GM12878 (cell line): Measurements from ENCODE around the gene P3R3URF. TPM values are rescaled to one million over a fixed set of nuclear protein-coding genes. Genes with fewer than 3 reads are reported as not detected.

Experiments used
- BRCA1 ChIP-seq: IDR thresholded peaks from 2 replicates; pipeline ENCODE4 v1.6.1; 2011; ENCODE audit warnings: low read depth, low read length, improper control_type of control experiment
- CHD1 ChIP-seq: IDR thresholded peaks from 2 replicates; pipeline ENCODE4 v1.6.1; 2012; ENCODE audit warnings: low read depth, low read length, improper control_type of control experiment
- ESRRA ChIP-seq: IDR thresholded peaks from 2 replicates; pipeline ENCODE4 v1.6.1; 2012; ENCODE audit warnings: mild to moderate bottlenecking, low read length, improper control_type of control experiment
- GATAD2B ChIP-seq: fragments of 450-650 bp; conservative IDR thresholded peaks from 2 replicates; pipeline ENCODE4 v1.6.1; 2017; ENCODE audit warnings: low read depth, mild to moderate bottlenecking, moderate library complexity
- IKZF2 ChIP-seq, 2 experiments: fragments of 450-650 bp; IDR thresholded peaks; 2 replicates each; pipeline ENCODE4 v1.6.1; 2017; ENCODE audit warnings: mild to moderate bottlenecking in 2 of 2, moderate library complexity in 2 of 2
- MEF2A ChIP-seq: IDR thresholded peaks from 2 replicates; pipeline ENCODE4 v1.6.1; 2011; ENCODE audit warnings: low read depth, mild to moderate bottlenecking, low read length, moderate library complexity; ENCODE audit not compliant: insufficient read depth
- MTA3 ChIP-seq: IDR thresholded peaks from 2 replicates; pipeline ENCODE4 v1.6.1; 2012; ENCODE audit warnings: low read length, inconsistent platforms, borderline replicate concordance
- MYC ChIP-seq: IDR thresholded peaks from 2 replicates; pipeline ENCODE4 v1.6.1; 2011; ENCODE audit warnings: mild to moderate bottlenecking, low read length, moderate library complexity, inconsistent platforms; ENCODE audit not compliant: insufficient read depth, insufficient replicate concordance, insufficient read length, severe bottlenecking
- POLR2A ChIP-seq: IDR thresholded peaks from 2 replicates; pipeline ENCODE4 v1.6.1; 2011; ENCODE audit warnings: low read depth, mild to moderate bottlenecking, low read length
- POLR2AphosphoS5 ChIP-seq: IDR thresholded peaks from 2 replicates; pipeline ENCODE4 v1.6.1; 2011; ENCODE audit warnings: mild to moderate bottlenecking, low read length, inconsistent platforms
- RCOR1 ChIP-seq: conservative IDR thresholded peaks from 2 replicates; pipeline ENCODE4 v1.6.1; 2012; ENCODE audit warnings: low read depth, low read length, improper control_type of control experiment
- RELA ChIP-seq: fragments of 450-650 bp; IDR thresholded peaks from 2 replicates; pipeline ENCODE4 v1.8.0; 2014; ENCODE audit warnings: borderline replicate concordance; ENCODE audit not compliant: partially characterized antibody
- SMAD1 ChIP-seq: fragments of 450-650 bp; IDR thresholded peaks from 2 replicates; pipeline ENCODE4 v1.6.1; 2018; ENCODE audit warnings: mild to moderate bottlenecking, low read depth; ENCODE audit not compliant: partially characterized antibody
- SMC3 ChIP-seq: IDR thresholded peaks from 2 replicates; pipeline ENCODE4 v1.6.1; 2011; ENCODE audit warnings: low read length, improper control_type of control experiment, borderline replicate concordance
- SUZ12 ChIP-seq: fragments of 200-600 bp; sonication (generic); IDR thresholded peaks from one replicate; pipeline ENCODE4 v1.6.1; 2018; ENCODE audit warnings: antibody characterized with exemption, mild to moderate bottlenecking; ENCODE audit not compliant: unreplicated experiment
- TARDBP ChIP-seq: IDR thresholded peaks from 2 replicates; pipeline ENCODE4 v1.6.1; 2016; ENCODE audit warnings: borderline replicate concordance
- TCF7 ChIP-seq: IDR thresholded peaks from 2 replicates; pipeline ENCODE4 v1.6.1; 2014; ENCODE audit warnings: antibody characterized with exemption, borderline replicate concordance
- ZZZ3 ChIP-seq: IDR thresholded peaks from 2 replicates; pipeline ENCODE4 v1.6.1; 2011; ENCODE audit warnings: low read depth; ENCODE audit not compliant: control insufficient read depth, insufficient read length
- polyA plus RNA-seq, 11 experiments: library from polyadenylated mRNA; depleted of rRNA in 4 of 11; unstranded in 6 of 11; stranded (reverse) in 5 of 11; fragments of >200 nt; fragmentation: Nextera tagmentation in 4 of 11; fragmentation: Illumina TruSeq in 1 of 11; extraction: Ambion mirVana in 4 of 11; extraction: Trizol in 1 of 11; gene quantifications; 1 replicate in 1 of 11; 2 replicates in 10 of 11; pipeline versions ENCODE4 v1.2.1 to v1.2.3, GENCODE V29; 2011 to 2016; ENCODE audit warnings: inconsistent platforms in 2 of 11, missing spikeins in 2 of 11, low read depth in 1 of 11
- total RNA-seq, 4 experiments: library from RNA; depleted of rRNA in 3 of 4; stranded (reverse); fragments of >200 nt in 3 of 4; fragmentation: Illumina TruSeq in 1 of 4; extraction: Trizol in 1 of 4; gene quantifications; 2 replicates each; pipeline versions ENCODE4 v1.2.1 to v1.2.3, GENCODE V29; 2013 to 2021
- TF ChIP-seq, protein P1 (sequence below): fragments of 150-350 bp; IDR thresholded peaks from 2 replicates; pipeline ENCODE4 v1.6.1; 2016; ENCODE audit warnings: low read depth, low read length
- TF ChIP-seq, protein P2 (sequence below): IDR thresholded peaks from 2 replicates; pipeline ENCODE4 v1.6.1; 2012; ENCODE audit warnings: low read depth, low read length, improper control_type of control experiment
- TF ChIP-seq, protein P3 (sequence below): fragments of 450-650 bp; IDR thresholded peaks from 2 replicates; pipeline ENCODE4 v1.6.1; 2017; ENCODE audit warnings: borderline replicate concordance
- TF ChIP-seq, protein P4 (sequence below): fragments of 450-650 bp; IDR thresholded peaks from 2 replicates; pipeline ENCODE4 v1.6.1; 2017; ENCODE audit warnings: mild to moderate bottlenecking, moderate library complexity

The P3R3URF gene
- total and polyA plus RNA-seq, 10 of the 15 experiments (the other 5 are each of a cell fraction or from before 2014, with no cell fraction given) = not detected

DNA sequence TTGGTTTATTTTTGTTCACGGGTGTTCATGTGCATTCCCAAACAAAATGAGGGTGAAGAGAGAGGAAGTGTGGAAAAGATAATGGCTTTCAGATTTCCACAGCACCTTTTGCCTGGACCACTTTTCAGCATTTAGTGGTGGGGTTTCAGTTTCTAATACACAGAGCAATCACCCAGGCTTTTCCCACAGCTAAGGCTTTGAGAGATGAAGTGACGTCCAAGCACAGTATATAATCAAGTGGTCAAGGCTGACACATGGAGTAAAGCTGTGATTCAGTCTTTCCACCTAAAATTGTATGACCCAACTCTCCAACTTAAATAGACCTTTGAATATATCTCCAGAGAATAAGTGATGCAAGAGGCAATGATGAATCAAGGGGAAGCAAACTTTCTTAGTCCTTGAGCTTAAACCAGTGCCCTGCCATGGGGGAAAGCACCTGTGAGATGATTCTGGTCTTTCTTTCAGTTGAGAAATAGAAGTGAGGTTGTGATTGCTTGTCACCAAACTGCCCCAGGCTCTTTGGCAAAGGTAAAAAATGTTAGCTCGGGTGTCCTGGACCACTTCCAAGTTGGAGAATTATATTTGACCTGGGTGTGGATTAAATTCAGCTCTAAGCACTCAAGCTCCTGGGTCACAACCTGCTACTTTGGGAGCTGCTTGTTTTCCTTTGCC, 41.5 kb downstream of the P3R3URF start (continued):
- TF ChIP-seq MEF2A = no peak
- TF ChIP-seq POLR2AphosphoS5 = no peak
- TF ChIP-seq TCF7 = no peak
- TF ChIP-seq SMC3 = no peak
- TF ChIP-seq, protein P1, sequence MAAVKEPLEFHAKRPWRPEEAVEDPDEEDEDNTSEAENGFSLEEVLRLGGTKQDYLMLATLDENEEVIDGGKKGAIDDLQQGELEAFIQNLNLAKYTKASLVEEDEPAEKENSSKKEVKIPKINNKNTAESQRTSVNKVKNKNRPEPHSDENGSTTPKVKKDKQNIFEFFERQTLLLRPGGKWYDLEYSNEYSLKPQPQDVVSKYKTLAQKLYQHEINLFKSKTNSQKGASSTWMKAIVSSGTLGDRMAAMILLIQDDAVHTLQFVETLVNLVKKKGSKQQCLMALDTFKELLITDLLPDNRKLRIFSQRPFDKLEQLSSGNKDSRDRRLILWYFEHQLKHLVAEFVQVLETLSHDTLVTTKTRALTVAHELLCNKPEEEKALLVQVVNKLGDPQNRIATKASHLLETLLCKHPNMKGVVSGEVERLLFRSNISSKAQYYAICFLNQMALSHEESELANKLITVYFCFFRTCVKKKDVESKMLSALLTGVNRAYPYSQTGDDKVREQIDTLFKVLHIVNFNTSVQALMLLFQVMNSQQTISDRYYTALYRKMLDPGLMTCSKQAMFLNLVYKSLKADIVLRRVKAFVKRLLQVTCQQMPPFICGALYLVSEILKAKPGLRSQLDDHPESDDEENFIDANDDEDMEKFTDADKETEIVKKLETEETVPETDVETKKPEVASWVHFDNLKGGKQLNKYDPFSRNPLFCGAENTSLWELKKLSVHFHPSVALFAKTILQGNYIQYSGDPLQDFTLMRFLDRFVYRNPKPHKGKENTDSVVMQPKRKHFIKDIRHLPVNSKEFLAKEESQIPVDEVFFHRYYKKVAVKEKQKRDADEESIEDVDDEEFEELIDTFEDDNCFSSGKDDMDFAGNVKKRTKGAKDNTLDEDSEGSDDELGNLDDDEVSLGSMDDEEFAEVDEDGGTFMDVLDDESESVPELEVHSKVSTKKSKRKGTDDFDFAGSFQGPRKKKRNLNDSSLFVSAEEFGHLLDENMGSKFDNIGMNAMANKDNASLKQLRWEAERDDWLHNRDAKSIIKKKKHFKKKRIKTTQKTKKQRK = no peak
- TF ChIP-seq, protein P2, sequence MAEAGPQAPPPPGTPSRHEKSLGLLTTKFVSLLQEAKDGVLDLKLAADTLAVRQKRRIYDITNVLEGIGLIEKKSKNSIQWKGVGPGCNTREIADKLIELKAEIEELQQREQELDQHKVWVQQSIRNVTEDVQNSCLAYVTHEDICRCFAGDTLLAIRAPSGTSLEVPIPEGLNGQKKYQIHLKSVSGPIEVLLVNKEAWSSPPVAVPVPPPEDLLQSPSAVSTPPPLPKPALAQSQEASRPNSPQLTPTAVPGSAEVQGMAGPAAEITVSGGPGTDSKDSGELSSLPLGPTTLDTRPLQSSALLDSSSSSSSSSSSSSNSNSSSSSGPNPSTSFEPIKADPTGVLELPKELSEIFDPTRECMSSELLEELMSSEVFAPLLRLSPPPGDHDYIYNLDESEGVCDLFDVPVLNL = no peak
- TF ChIP-seq SMAD1 = no peak
- TF ChIP-seq ZZZ3 = no peak
- no peak for TF ChIP-seq TARDBP
- TF ChIP-seq RELA = no peak
- TF ChIP-seq BRCA1 = no peak
- TF ChIP-seq ESRRA = no peak
- TF ChIP-seq IKZF2 (IDR thresholded peaks at IDR 0.05) = peak; percentile 72 to 79; a peak in 2 of 4 replicates
- TF ChIP-seq, protein P3, sequence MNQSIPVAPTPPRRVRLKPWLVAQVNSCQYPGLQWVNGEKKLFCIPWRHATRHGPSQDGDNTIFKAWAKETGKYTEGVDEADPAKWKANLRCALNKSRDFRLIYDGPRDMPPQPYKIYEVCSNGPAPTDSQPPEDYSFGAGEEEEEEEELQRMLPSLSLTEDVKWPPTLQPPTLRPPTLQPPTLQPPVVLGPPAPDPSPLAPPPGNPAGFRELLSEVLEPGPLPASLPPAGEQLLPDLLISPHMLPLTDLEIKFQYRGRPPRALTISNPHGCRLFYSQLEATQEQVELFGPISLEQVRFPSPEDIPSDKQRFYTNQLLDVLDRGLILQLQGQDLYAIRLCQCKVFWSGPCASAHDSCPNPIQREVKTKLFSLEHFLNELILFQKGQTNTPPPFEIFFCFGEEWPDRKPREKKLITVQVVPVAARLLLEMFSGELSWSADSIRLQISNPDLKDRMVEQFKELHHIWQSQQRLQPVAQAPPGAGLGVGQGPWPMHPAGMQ = no peak
- no peak for TF ChIP-seq RCOR1
- no peak for TF ChIP-seq POLR2A
- TF ChIP-seq, protein P4, sequence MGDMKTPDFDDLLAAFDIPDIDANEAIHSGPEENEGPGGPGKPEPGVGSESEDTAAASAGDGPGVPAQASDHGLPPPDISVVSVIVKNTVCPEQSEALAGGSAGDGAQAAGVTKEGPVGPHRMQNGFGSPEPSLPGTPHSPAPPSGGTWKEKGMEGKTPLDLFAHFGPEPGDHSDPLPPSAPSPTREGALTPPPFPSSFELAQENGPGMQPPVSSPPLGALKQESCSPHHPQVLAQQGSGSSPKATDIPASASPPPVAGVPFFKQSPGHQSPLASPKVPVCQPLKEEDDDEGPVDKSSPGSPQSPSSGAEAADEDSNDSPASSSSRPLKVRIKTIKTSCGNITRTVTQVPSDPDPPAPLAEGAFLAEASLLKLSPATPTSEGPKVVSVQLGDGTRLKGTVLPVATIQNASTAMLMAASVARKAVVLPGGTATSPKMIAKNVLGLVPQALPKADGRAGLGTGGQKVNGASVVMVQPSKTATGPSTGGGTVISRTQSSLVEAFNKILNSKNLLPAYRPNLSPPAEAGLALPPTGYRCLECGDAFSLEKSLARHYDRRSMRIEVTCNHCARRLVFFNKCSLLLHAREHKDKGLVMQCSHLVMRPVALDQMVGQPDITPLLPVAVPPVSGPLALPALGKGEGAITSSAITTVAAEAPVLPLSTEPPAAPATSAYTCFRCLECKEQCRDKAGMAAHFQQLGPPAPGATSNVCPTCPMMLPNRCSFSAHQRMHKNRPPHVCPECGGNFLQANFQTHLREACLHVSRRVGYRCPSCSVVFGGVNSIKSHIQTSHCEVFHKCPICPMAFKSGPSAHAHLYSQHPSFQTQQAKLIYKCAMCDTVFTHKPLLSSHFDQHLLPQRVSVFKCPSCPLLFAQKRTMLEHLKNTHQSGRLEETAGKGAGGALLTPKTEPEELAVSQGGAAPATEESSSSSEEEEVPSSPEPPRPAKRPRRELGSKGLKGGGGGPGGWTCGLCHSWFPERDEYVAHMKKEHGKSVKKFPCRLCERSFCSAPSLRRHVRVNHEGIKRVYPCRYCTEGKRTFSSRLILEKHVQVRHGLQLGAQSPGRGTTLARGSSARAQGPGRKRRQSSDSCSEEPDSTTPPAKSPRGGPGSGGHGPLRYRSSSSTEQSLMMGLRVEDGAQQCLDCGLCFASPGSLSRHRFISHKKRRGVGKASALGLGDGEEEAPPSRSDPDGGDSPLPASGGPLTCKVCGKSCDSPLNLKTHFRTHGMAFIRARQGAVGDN = no peak
- TF ChIP-seq CHD1 = no peak
- TF ChIP-seq MYC = no peak
- TF ChIP-seq MTA3 = 0 out of 2 replicates have a peak, but pooled peaks have one; percentile 46
- TF ChIP-seq SUZ12 = no peak
- no peak for TF ChIP-seq GATAD2B
